DND-41 (cell line): ENCODE data around the gene FARP1.

Source experiments
- CTCF ChIP-seq: IDR thresholded peaks from 2 replicates; pipeline ENCODE4 v1.5.1; 2012; ENCODE audit warnings: borderline replicate concordance, low read length, moderate library complexity, mild to moderate bottlenecking; ENCODE audit not compliant: poor library complexity, severe bottlenecking; ENCODE audit errors: extremely low read depth
- EZH2 ChIP-seq: IDR thresholded peaks from 3 replicates; pipeline ENCODE4 v1.6.1; 2012; ENCODE audit warnings: borderline replicate concordance, low read depth, mild to moderate bottlenecking, moderate library complexity, low read length, inconsistent platforms; ENCODE audit not compliant: severe bottlenecking

- no peak for TF ChIP-seq EZH2
- TF ChIP-seq CTCF = no peak
Observed at GRCh38 chr13:98285852-98286594, 143.1 kb downstream of the FARP1 start.
